Epithelial cell of esophagus (primary cell): ENCODE data around the gene ARAF.

Source experiments
- DNase-seq: peaks from one replicate; pipeline ENCODE4 v3.0.0; 2010; ENCODE audit warnings: low read depth
- H3K4me3 ChIP-seq: 2 replicates; pipeline ENCODE4 v1.5.1; 2011; ENCODE audit warnings: mild to moderate bottlenecking, low read length, control low read depth
- CTCF ChIP-seq: IDR thresholded peaks from 2 replicates; pipeline ENCODE4 v1.5.1; 2011; ENCODE audit warnings: low read depth, mild to moderate bottlenecking, low read length, control low read depth, inconsistent platforms; ENCODE audit not compliant: insufficient read depth; ENCODE audit errors: missing control alignments

The ARAF gene

GRCh38 chrX:47619486-47620302, 58.7 kb downstream of the ARAF start, which contains the start of gene SYN1:
Gene SYN1, minus strand, starts transcription at chrX:47619857. Its CDS starts 129 bp downstream, at chrX:47619728.
- peak; percentile 71 for DNase-seq
- no peak for TF ChIP-seq CTCF
- H3K4me3 ChIP-seq = peak within 1 kb of the TSS; percentile 15

- TF ChIP-seq CTCF = no peak
- no peak for DNase-seq
- H3K4me3 ChIP-seq = no peak overlapping the region
These were observed 59.3 kb downstream of the ARAF start for GRCh38 chrX:47620303-47620685.
